A549 (cell line): ENCODE data around the gene LARGE2. TPM values are rescaled to one million over a fixed set of nuclear protein-coding genes. Genes with fewer than 3 reads are reported as not detected.

Experiments used
- ATAC-seq, 2 experiments: fragments of 200-7000 bp in 1 of 2; fragments of >200 bp in 1 of 2; cut with Nextera tagmentation in 1 of 2; cut with Tn5 transposase in 1 of 2; 3 replicates each; pipeline versions ENCODE4 v1.8.0 to v1.9.1; 2018 to 2020; ENCODE audit warnings: mild to moderate bottlenecking in 1 of 2, moderate library complexity in 1 of 2
- CTCF ChIA-PET: fragments of 300-600 bp; sonication (Branson Sonifier 250); formaldehyde crosslinking; extraction: SDS; loops from one replicate; lab custom pipeline; 2021; ENCODE audit warnings: antibody characterized with exemption, inconsistent platforms; lab: Yijun Ruan, JAX
- POLR2A ChIA-PET: fragments of 350-600 bp; formaldehyde crosslinking; extraction: SDS; loops from one replicate; lab custom pipeline; 2021; ENCODE audit warnings: antibody characterized with exemption, inconsistent platforms; lab: Yijun Ruan, JAX
- DNase-seq, 2 experiments: peaks; one replicate each; pipeline versions ENCODE4 v3.0.0 to v3.0.0-alpha.2; 2011 to 2016; ENCODE audit warnings: low read depth in 1 of 2, low spot score in 1 of 2
- FAIRE-seq: peaks from 2 replicates; lab custom pipeline; 2011; peaks lifted over from hg19 to GRCh38; lab: Jason Lieb, UNC
- H3K27ac ChIP-seq, 2 experiments: fragments of >200 bp; sonication (Bioruptor Twin); formaldehyde crosslinking; 3 replicates each; pipeline ENCODE4 v1.5.1; 2016 to 2017
- H3K4me1 ChIP-seq: fragments of >200 bp; sonication (Bioruptor Twin); formaldehyde crosslinking; 3 replicates; pipeline ENCODE4 v1.6.1; 2016
- H3K4me2 ChIP-seq: fragments of >200 bp; sonication (Bioruptor Twin); formaldehyde crosslinking; 3 replicates; pipeline ENCODE4 v1.6.1; 2016
- H3K4me3 ChIP-seq: fragments of >200 bp; sonication (Bioruptor Twin); formaldehyde crosslinking; 3 replicates; pipeline ENCODE4 v1.5.1; 2016
- H3K9me3 ChIP-seq: fragments of >200 bp; sonication (Bioruptor Twin); formaldehyde crosslinking; 3 replicates; pipeline ENCODE4 v1.6.1; 2016
- CBX2 ChIP-seq: fragments of 200-600 bp; sonication (generic); IDR thresholded peaks from 2 replicates; pipeline ENCODE4 v1.6.1; 2016; ENCODE audit warnings: low read depth, mild to moderate bottlenecking, borderline replicate concordance
- CHD2 ChIP-seq: fragments of 150-350 bp; IDR thresholded peaks from 2 replicates; pipeline ENCODE4 v1.6.1; 2014; ENCODE audit warnings: low read length; ENCODE audit not compliant: partially characterized antibody
- CHD4 ChIP-seq: fragments of 200-600 bp; sonication (generic); IDR thresholded peaks from 2 replicates; pipeline ENCODE4 v1.6.1; 2016; ENCODE audit warnings: antibody characterized with exemption, mild to moderate bottlenecking, borderline replicate concordance
- ESRRA ChIP-seq: fragments of 150-350 bp; IDR thresholded peaks from 2 replicates; pipeline ENCODE4 v1.6.1; 2014; ENCODE audit warnings: mild to moderate bottlenecking, low read length, borderline replicate concordance
- FOSL2 ChIP-seq, 2 experiments: fragments of 450-650 bp in 1 of 2; fragments of >200 bp in 1 of 2; sonication (Bioruptor Twin) in 1 of 2; formaldehyde crosslinking; IDR thresholded peaks; 2 replicates each; pipeline versions ENCODE4 v1.5.0 to v1.6.1; 2016 to 2020; ENCODE audit warnings: mild to moderate bottlenecking in 1 of 2, moderate library complexity in 1 of 2
- FOXS1 ChIP-seq: fragments of 250-450 bp; sonication (Bioruptor Pico); IDR thresholded peaks from 2 replicates; pipeline ENCODE4 v1.5.0; 2020; ENCODE audit warnings: mild to moderate bottlenecking, moderate library complexity
- HOXA7 ChIP-seq: fragments of 250-450 bp; sonication (Bioruptor Pico); IDR thresholded peaks from 2 replicates; pipeline ENCODE4 v1.5.0; 2020; ENCODE audit warnings: mild to moderate bottlenecking, moderate library complexity
- HOXB13 ChIP-seq: fragments of 250-450 bp; sonication (Bioruptor Pico); IDR thresholded peaks from 2 replicates; pipeline ENCODE4 v1.5.0; 2020; ENCODE audit warnings: low read depth, mild to moderate bottlenecking, moderate library complexity
- HOXB5 ChIP-seq: fragments of 250-450 bp; sonication (Bioruptor Pico); IDR thresholded peaks from 2 replicates; pipeline ENCODE4 v1.5.0; 2020; ENCODE audit warnings: mild to moderate bottlenecking, moderate library complexity
- JUN ChIP-seq, 2 experiments: fragments of >200 bp; sonication (Bioruptor Twin); formaldehyde crosslinking; IDR thresholded peaks; 2 replicates in 1 of 2; 3 replicates in 1 of 2; pipeline ENCODE4 v1.6.1; 2016 to 2017
- KDM5A ChIP-seq: fragments of 200-600 bp; sonication (generic); IDR thresholded peaks from 2 replicates; pipeline ENCODE4 v1.6.1; 2016; ENCODE audit warnings: antibody characterized with exemption, mild to moderate bottlenecking
- MAFK ChIP-seq: fragments of 450-650 bp; IDR thresholded peaks from 2 replicates; pipeline ENCODE4 v1.6.1; 2014; ENCODE audit not compliant: partially characterized antibody
- NR3C1 ChIP-seq: fragments of >200 bp; sonication (Bioruptor Twin); formaldehyde crosslinking; IDR thresholded peaks from 3 replicates; pipeline ENCODE4 v1.6.1; 2017
- RAD21 ChIP-seq, 2 experiments: fragments of >200 bp in 1 of 2; sonication (Bioruptor Twin) in 1 of 2; formaldehyde crosslinking in 1 of 2; IDR thresholded peaks in 1 of 2; conservative IDR thresholded peaks in 1 of 2; 2 replicates in 1 of 2; 3 replicates in 1 of 2; pipeline ENCODE4 v1.6.1; 2012 to 2018; ENCODE audit warnings: inconsistent platforms in 1 of 2
- RCOR1 ChIP-seq: fragments of 150-350 bp; IDR thresholded peaks from 2 replicates; pipeline ENCODE4 v1.6.1; 2014; ENCODE audit warnings: antibody characterized with exemption, low read length, low read depth
- RNF2 ChIP-seq: fragments of 200-600 bp; sonication (generic); IDR thresholded peaks from 2 replicates; pipeline ENCODE4 v1.6.1; 2016; ENCODE audit warnings: low read depth, mild to moderate bottlenecking, antibody characterized with exemption, moderate library complexity, borderline replicate concordance
- TFCP2L1 ChIP-seq: fragments of 250-450 bp; sonication (Bioruptor Pico); IDR thresholded peaks from 2 replicates; pipeline ENCODE4 v1.5.0; 2021; ENCODE audit warnings: mild to moderate bottlenecking
- WGBS: methylation state at CpG from one replicate; pipeline ENCODE4 v1.1.6; 2017; ENCODE audit errors: missing lambda C conversion rate; 5-methylcytosine and 5-hydroxymethylcytosine counted together
- polyA plus RNA-seq, 4 experiments: library from polyadenylated mRNA; depleted of rRNA in 3 of 4; stranded (reverse); fragments of >200 nt; fragmentation: RNase III in 1 of 4; extraction: RNeasy Plus Mini Kit Qiagen cat#74134 plus additional on column Dnase treatment in 1 of 4; gene quantifications; 2 replicates in 3 of 4; 3 replicates in 1 of 4; pipeline ENCODE4 v1.2.3, GENCODE V29; 2011 to 2017
- TF ChIP-seq, protein P1 (sequence below): IDR thresholded peaks from 2 replicates; pipeline ENCODE4 v1.6.1; 2012
- TF ChIP-seq, protein P2 (sequence below): IDR thresholded peaks from 2 replicates; pipeline ENCODE4 v1.6.1; 2012
- TF ChIP-seq, protein P3 (sequence below): fragments of >200 bp; sonication (Bioruptor Twin); formaldehyde crosslinking; IDR thresholded peaks from 2 replicates; pipeline ENCODE4 v1.6.1; 2016
- TF ChIP-seq, protein P4 (sequence below): fragments of 250-450 bp; sonication (Bioruptor Pico); IDR thresholded peaks from 2 replicates; pipeline ENCODE4 v1.5.0; 2020; ENCODE audit warnings: low read depth, mild to moderate bottlenecking, moderate library complexity
- TF ChIP-seq, protein P5 (sequence below): fragments of >200 bp; sonication (Bioruptor Twin); formaldehyde crosslinking; IDR thresholded peaks from 3 replicates; pipeline ENCODE4 v1.5.1; 2016

Gene LARGE2
- polyA plus RNA-seq, 2 of the 4 experiments (the other 2 are of a cell fraction), result 0.97 to 2.3 TPM

DNA sequence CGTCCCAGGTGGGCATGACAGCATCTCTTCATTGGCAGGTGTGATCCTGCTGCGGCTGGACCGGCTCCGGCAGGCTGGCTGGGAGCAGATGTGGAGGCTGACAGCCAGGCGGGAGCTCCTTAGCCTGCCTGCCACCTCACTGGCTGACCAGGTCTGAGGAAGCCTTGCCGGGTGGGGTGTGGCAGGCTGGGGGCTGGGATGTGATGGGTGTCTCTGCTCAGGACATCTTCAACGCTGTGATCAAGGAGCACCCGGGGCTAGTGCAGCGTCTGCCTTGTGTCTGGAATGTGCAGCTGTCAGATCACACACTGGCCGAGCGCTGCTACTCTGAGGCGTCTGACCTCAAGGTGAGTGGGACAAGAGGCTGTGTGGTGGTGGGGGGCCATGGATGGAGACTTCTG, 3.5 kb downstream of the LARGE2 start:
- TF ChIP-seq RAD21 (conservative IDR thresholded peaks at IDR 0.05 in 1 of 2, IDR thresholded peaks at IDR 0.05 in 1 of 2) (no peak), CHD4 (no peak), HOXA7 (CRISPR knock-in tag) (no peak), FOSL2 (IDR thresholded peaks at IDR 0.05) (no peak), FOSL2 (CRISPR knock-in tag; IDR thresholded peaks at IDR 0.05) (no peak), NR3C1 (no peak), RNF2 (no peak), HOXB13 (no peak), FOXS1 (CRISPR knock-in tag) (no peak), MAFK (no peak)
- TF ChIP-seq, protein P1, sequence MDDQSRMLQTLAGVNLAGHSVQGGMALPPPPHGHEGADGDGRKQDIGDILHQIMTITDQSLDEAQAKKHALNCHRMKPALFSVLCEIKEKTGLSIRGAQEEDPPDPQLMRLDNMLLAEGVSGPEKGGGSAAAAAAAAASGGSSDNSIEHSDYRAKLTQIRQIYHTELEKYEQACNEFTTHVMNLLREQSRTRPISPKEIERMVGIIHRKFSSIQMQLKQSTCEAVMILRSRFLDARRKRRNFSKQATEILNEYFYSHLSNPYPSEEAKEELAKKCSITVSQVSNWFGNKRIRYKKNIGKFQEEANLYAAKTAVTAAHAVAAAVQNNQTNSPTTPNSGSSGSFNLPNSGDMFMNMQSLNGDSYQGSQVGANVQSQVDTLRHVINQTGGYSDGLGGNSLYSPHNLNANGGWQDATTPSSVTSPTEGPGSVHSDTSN, result no peak
- TF ChIP-seq, protein P2, sequence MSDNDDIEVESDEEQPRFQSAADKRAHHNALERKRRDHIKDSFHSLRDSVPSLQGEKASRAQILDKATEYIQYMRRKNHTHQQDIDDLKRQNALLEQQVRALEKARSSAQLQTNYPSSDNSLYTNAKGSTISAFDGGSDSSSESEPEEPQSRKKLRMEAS, result no peak
- CTCF ChIA-PET, result interaction anchor here (1.3 to 1.6 kb wide), 2 partner anchors 39 to 313 kb away, joined by 3 to 10 read pairs; no protein-coding TSS in a partner anchor
- DNase-seq, result no peak
- FAIRE-seq, result no peak
- H3K27ac ChIP-seq, result no peak overlapping the region
- H3K9me3 ChIP-seq, result no peaks in the 10 kb centered on the region
- H3K4me3 ChIP-seq, result no peak overlapping the region
- no peak; a peak in 1 of 6 replicates for ATAC-seq
- WGBS, result 64% methylated on average over 11 of the region's 12 CpGs
- POLR2A ChIA-PET, result interaction anchor here (2.0 kb wide), 1 partner anchor 8 kb away, joined by 7 read pairs; the partner anchor contains the start of gene PEX16
- H3K4me1 ChIP-seq, result peaks cover 11% of the 10 kb centered on the region
- no peak overlapping the region for H3K4me2 ChIP-seq

DNA sequence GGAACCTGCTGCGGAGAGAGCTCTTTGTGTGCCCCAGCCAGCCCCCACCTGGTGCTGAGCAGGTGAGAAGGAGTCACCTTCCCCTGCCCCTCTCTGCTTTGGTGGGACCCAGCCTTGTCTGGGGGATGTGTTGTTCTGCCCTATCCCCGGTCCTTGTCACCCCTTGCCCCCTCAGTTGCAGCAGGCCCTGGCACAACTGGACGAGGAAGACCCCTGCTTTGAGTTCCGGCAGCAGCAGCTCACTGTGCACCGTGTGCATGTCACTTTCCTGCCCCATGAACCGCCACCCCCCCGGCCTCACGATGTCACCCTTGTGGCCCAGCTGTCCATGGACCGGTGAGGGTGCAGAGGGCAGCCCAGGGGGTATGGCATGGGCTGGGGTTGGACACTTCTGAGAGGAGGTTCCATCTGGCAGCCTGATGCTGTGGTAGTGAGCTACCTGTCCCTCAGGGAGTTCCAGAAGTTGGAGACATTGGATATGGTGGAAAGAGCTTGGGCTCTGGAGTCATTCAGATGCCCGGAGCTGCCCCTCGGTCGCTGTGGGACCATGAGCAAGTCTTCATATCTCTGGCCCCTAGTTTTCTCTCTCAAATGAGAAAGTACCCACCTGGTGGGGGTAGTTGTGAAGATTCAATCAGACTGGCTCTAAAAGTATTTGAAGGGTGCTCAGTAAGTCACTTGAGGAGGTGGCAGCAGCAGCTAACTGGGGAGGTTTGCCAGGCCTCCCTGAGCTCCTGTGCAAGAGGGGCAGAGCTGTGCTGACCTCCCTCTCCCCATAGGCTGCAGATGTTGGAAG, 4.3 kb downstream of the LARGE2 start:
- TF ChIP-seq FOSL2 (IDR thresholded peaks at IDR 0.05), result no peak
- no peak for TF ChIP-seq FOSL2 (CRISPR knock-in tag; IDR thresholded peaks at IDR 0.05)
- TF ChIP-seq CHD4, result no peak
- TF ChIP-seq, protein P3, sequence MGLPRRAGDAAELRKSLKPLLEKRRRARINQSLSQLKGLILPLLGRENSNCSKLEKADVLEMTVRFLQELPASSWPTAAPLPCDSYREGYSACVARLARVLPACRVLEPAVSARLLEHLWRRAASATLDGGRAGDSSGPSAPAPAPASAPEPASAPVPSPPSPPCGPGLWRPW, result no peak
- TF ChIP-seq HOXB5 (CRISPR knock-in tag), result no peak
- no peak for TF ChIP-seq ESRRA
- TF ChIP-seq KDM5A, result no peak
- TF ChIP-seq, protein P4, sequence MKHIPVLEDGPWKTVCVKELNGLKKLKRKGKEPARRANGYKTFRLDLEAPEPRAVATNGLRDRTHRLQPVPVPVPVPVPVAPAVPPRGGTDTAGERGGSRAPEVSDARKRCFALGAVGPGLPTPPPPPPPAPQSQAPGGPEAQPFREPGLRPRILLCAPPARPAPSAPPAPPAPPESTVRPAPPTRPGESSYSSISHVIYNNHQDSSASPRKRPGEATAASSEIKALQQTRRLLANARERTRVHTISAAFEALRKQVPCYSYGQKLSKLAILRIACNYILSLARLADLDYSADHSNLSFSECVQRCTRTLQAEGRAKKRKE (CRISPR knock-in tag), result no peak
- TF ChIP-seq RCOR1, result no peak
- TF ChIP-seq CHD2, result no peak
- TF ChIP-seq CBX2, result no peak
- no peak for TF ChIP-seq TFCP2L1 (CRISPR knock-in tag)
- TF ChIP-seq JUN (IDR thresholded peaks at IDR 0.05), result no peak
- TF ChIP-seq, protein P5, sequence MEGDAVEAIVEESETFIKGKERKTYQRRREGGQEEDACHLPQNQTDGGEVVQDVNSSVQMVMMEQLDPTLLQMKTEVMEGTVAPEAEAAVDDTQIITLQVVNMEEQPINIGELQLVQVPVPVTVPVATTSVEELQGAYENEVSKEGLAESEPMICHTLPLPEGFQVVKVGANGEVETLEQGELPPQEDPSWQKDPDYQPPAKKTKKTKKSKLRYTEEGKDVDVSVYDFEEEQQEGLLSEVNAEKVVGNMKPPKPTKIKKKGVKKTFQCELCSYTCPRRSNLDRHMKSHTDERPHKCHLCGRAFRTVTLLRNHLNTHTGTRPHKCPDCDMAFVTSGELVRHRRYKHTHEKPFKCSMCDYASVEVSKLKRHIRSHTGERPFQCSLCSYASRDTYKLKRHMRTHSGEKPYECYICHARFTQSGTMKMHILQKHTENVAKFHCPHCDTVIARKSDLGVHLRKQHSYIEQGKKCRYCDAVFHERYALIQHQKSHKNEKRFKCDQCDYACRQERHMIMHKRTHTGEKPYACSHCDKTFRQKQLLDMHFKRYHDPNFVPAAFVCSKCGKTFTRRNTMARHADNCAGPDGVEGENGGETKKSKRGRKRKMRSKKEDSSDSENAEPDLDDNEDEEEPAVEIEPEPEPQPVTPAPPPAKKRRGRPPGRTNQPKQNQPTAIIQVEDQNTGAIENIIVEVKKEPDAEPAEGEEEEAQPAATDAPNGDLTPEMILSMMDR, result no peak
- ATAC-seq (peak; percentile 2; a peak in 1 of 6 replicates), DNase-seq (no peak), FAIRE-seq (no peak)
- Histone ChIP-seq H3K4me3 (no peak overlapping the region), H3K4me2 (no peak overlapping the region), H3K4me1 (peaks cover 11% of the 10 kb centered on the region), H3K9me3 (no peaks in the 10 kb centered on the region), H3K27ac (no peak overlapping the region)
- ChIA-PET POLR2A (interaction anchor here (2.0 kb wide), 1 partner anchor 9 kb away, joined by 7 read pairs; the partner anchor contains the start of gene PEX16), CTCF (interaction anchor here (0.6 to 1.9 kb wide), 6 partner anchors 9 to 173 kb away, joined by 3 to 10 read pairs (median 4); partner anchors contain the start of gene PEX16)
- WGBS, result 90% methylated on average over 7 of the region's 12 CpGs
